Measurements from ENCODE around the gene OSBPL2. TPM values are rescaled to one million over a fixed set of nuclear protein-coding genes. Genes with fewer than 3 reads are reported as not detected.

Gene OSBPL2
- total RNA-seq, 5 donors from 2014 or later (not counting 1 experiment from before 2014, with no cell fraction given) = 57.0 to 70.1 (median 63.0) TPM

GRCh38 chr20:62216636-62217566, 21.4 kb upstream of the OSBPL2 start:
- H3K36me3 ChIP-seq (ENCODE audit: control insufficient read depth in 2 of 2, extremely low read depth in 1 of 2, insufficient read depth in 1 of 2, low read length in 1 of 2) = no peaks in the 10 kb centered on the region
- H3K9me3 ChIP-seq = no peaks in the 10 kb centered on the region
- no peak overlapping the region for H3K27ac ChIP-seq (ENCODE audit: low read length)
- POLR2A ChIA-PET = interaction anchor here in 1 of 2 donors (0.6 kb wide), 1 partner anchor 95 kb away, joined by 4 read pairs; the partner anchor contains the start of gene LSM14B
- ATAC-seq (replicated peaks in 1 of 4) (no peak), DNase-seq (no peak)
- CTCF ChIA-PET = no interaction called here
- H3K27me3 ChIP-seq (replicated peaks in 1 of 2; ENCODE audit: control insufficient read depth in 2 of 2, extremely low read depth in 1 of 2, insufficient read depth in 2 of 2, low read length in 1 of 2) = peaks cover 3 to 76% of the 10 kb centered on the region in 2 experiments
- Mint-ChIP-seq H3K4me1 (peaks cover 4 to 7% (median 5%) of the 10 kb centered on the region in 3 donors), H3K4me3 (no peak overlapping the region), H3K27me3 (peaks cover 11 to 55% of the 10 kb centered on the region in 2 donors), H3K9me3 (no peaks in the 10 kb centered on the region), H3K36me3 (no peaks in the 10 kb centered on the region), H3K27ac (no peak overlapping the region)
- no peak overlapping the region for H3K4me3 ChIP-seq (ENCODE audit: control insufficient read depth in 1 of 2, extremely low read depth in 1 of 2, low read length in 1 of 2)
- 76% methylated on average over 22 of the region's 26 CpGs for WGBS (ENCODE audit: insufficient coverage)
- H3K4me1 ChIP-seq (ENCODE audit: control insufficient read depth in 1 of 2, extremely low read depth in 1 of 2, insufficient read depth in 2 of 2, low read length in 2 of 2) = peaks cover 0 to 15% of the 10 kb centered on the region in 2 experiments

GRCh38 chr20:62217913-62218773, 20.2 kb upstream of the OSBPL2 start:
- Mint-ChIP-seq H3K36me3 (no peaks in the 10 kb centered on the region), H3K27me3 (peaks cover 12 to 60% of the 10 kb centered on the region in 2 donors), H3K27ac (no peak overlapping the region), H3K9me3 (no peaks in the 10 kb centered on the region), H3K4me1 (peaks cover 4 to 7% (median 5%) of the 10 kb centered on the region in 3 donors), H3K4me3 (no peak overlapping the region)
- H3K27me3 ChIP-seq (replicated peaks in 1 of 2; ENCODE audit: control insufficient read depth in 2 of 2, extremely low read depth in 1 of 2, insufficient read depth in 2 of 2, low read length in 1 of 2) = peaks cover 3 to 80% of the 10 kb centered on the region in 2 experiments
- no peak overlapping the region for H3K4me3 ChIP-seq (ENCODE audit: control insufficient read depth in 1 of 2, extremely low read depth in 1 of 2, low read length in 1 of 2)
- no peaks in the 10 kb centered on the region for H3K36me3 ChIP-seq (ENCODE audit: control insufficient read depth in 2 of 2, extremely low read depth in 1 of 2, insufficient read depth in 1 of 2, low read length in 1 of 2)
- peaks cover 0 to 15% of the 10 kb centered on the region in 2 experiments for H3K4me1 ChIP-seq (ENCODE audit: control insufficient read depth in 1 of 2, extremely low read depth in 1 of 2, insufficient read depth in 2 of 2, low read length in 2 of 2)
- ATAC-seq (replicated peaks in 1 of 4) (no peak), DNase-seq (no peak)
- no peaks in the 10 kb centered on the region for H3K9me3 ChIP-seq
- POLR2A ChIA-PET = interaction anchor here (0.6 kb wide), 2 partner anchors 96 to 522 kb away, joined by 4 read pairs; partner anchors contain the start of gene LSM14B (in 1 of the 2)
- CTCF ChIA-PET = no interaction called here
- WGBS (ENCODE audit: insufficient coverage) = 63% methylated on average over 31 of the region's 38 CpGs
- H3K27ac ChIP-seq (ENCODE audit: low read length) = no peak overlapping the region

GRCh38 chr20:62219101-62219991, 19.0 kb upstream of the OSBPL2 start:
- CTCF ChIA-PET = no interaction called here
- H3K9me3 Mint-ChIP-seq = no peaks in the 10 kb centered on the region
- peaks cover 3 to 84% of the 10 kb centered on the region in 2 experiments for H3K27me3 ChIP-seq (replicated peaks in 1 of 2; ENCODE audit: control insufficient read depth in 2 of 2, extremely low read depth in 1 of 2, insufficient read depth in 2 of 2, low read length in 1 of 2)
- 4% methylated on average over 78 of the region's 84 CpGs for WGBS (ENCODE audit: insufficient coverage)
- H3K4me3 ChIP-seq (ENCODE audit: control insufficient read depth in 1 of 2, extremely low read depth in 1 of 2, low read length in 1 of 2) = peak overlapping the region in 1 of 2 donors; percentile 41
- no peak overlapping the region for H3K27ac Mint-ChIP-seq
- peak overlapping the region in 2 of 3 donors; percentile 9 to 75 for H3K4me3 Mint-ChIP-seq
- POLR2A ChIA-PET = no interaction called here
- peaks cover 0 to 15% of the 10 kb centered on the region in 2 experiments for H3K4me1 ChIP-seq (ENCODE audit: control insufficient read depth in 1 of 2, extremely low read depth in 1 of 2, insufficient read depth in 2 of 2, low read length in 2 of 2)
- H3K27me3 Mint-ChIP-seq = peaks cover 14 to 63% of the 10 kb centered on the region in 2 donors
- no peak for DNase-seq
- no peaks in the 10 kb centered on the region for H3K9me3 ChIP-seq
- no peaks in the 10 kb centered on the region for H3K36me3 ChIP-seq (ENCODE audit: control insufficient read depth in 2 of 2, extremely low read depth in 1 of 2, insufficient read depth in 1 of 2, low read length in 1 of 2)
- peaks cover 4 to 7% (median 5%) of the 10 kb centered on the region in 3 donors for H3K4me1 Mint-ChIP-seq
- H3K27ac ChIP-seq (ENCODE audit: low read length) = no peak overlapping the region
- peak; percentile 23 to 44 (median 35) for ATAC-seq (replicated peaks in 1 of 4)
- no peaks in the 10 kb centered on the region for H3K36me3 Mint-ChIP-seq

- H3K27ac ChIP-seq (ENCODE audit: low read length) = no peak within 1 kb of the TSS
- ChIA-PET CTCF (no interaction called here), POLR2A (no interaction called here)
- H3K27me3 ChIP-seq (replicated peaks in 1 of 2; ENCODE audit: control insufficient read depth in 2 of 2, extremely low read depth in 1 of 2, insufficient read depth in 2 of 2, low read length in 1 of 2) = peaks cover 3 to 87% of the 10 kb centered on the region in 2 experiments
- peaks cover 22 to 66% of the 10 kb centered on the region in 2 donors for H3K27me3 Mint-ChIP-seq
- H3K4me1 Mint-ChIP-seq = peaks cover 4 to 7% (median 5%) of the 10 kb centered on the region in 3 donors
- no peaks in the 10 kb centered on the region for H3K36me3 ChIP-seq (ENCODE audit: control insufficient read depth in 2 of 2, extremely low read depth in 1 of 2, insufficient read depth in 1 of 2, low read length in 1 of 2)
- ATAC-seq (replicated peaks in 1 of 4) = peak; percentile 76 to 89 (median 78)
- no peaks in the 10 kb centered on the region for H3K36me3 Mint-ChIP-seq
- H3K4me3 ChIP-seq (ENCODE audit: control insufficient read depth in 1 of 2, extremely low read depth in 1 of 2, low read length in 1 of 2) = peak within 1 kb of the TSS in 1 of 2 donors; percentile 41
- peaks cover 0 to 15% of the 10 kb centered on the region in 2 experiments for H3K4me1 ChIP-seq (ENCODE audit: control insufficient read depth in 1 of 2, extremely low read depth in 1 of 2, insufficient read depth in 2 of 2, low read length in 2 of 2)
- no peak within 1 kb of the TSS for H3K27ac Mint-ChIP-seq
- peak within 1 kb of the TSS; percentile 21 to 75 (median 37) for H3K4me3 Mint-ChIP-seq
- peak in 24 of 35 experiments; percentile 10 to 66 (median 30) for DNase-seq
- H3K9me3 Mint-ChIP-seq = no peaks in the 10 kb centered on the region
- WGBS (ENCODE audit: insufficient coverage) = 1% methylated on average over 82 of the region's 84 CpGs
- no peaks in the 10 kb centered on the region for H3K9me3 ChIP-seq
Measured at GRCh38 chr20:62219992-62220665, 18.2 kb upstream of the OSBPL2 start, which contains the start of gene HRH3. Gene HRH3, minus strand, starts transcription at chr20:62220278. Its CDS starts 308 bp downstream, at chr20:62219970.

GRCh38 chr20:62220666-62221568, 17.4 kb upstream of the OSBPL2 start:
- no peaks in the 10 kb centered on the region for H3K36me3 ChIP-seq (ENCODE audit: control insufficient read depth in 2 of 2, extremely low read depth in 1 of 2, insufficient read depth in 1 of 2, low read length in 1 of 2)
- WGBS (ENCODE audit: insufficient coverage) = 14% methylated on average over 28 of the region's 46 CpGs
- ChIA-PET POLR2A (no interaction called here), CTCF (no interaction called here)
- Mint-ChIP-seq H3K27ac (no peak overlapping the region), H3K9me3 (no peaks in the 10 kb centered on the region), H3K36me3 (no peaks in the 10 kb centered on the region), H3K27me3 (peaks cover 26 to 68% of the 10 kb centered on the region in 2 donors), H3K4me3 (peak overlapping the region; percentile 21 to 41 (median 37)), H3K4me1 (peaks cover 4 to 7% (median 5%) of the 10 kb centered on the region in 3 donors)
- H3K4me1 ChIP-seq (ENCODE audit: control insufficient read depth in 1 of 2, extremely low read depth in 1 of 2, insufficient read depth in 2 of 2, low read length in 2 of 2) = peaks cover 0 to 15% of the 10 kb centered on the region in 2 experiments
- H3K9me3 ChIP-seq = no peaks in the 10 kb centered on the region
- no peak overlapping the region for H3K4me3 ChIP-seq (ENCODE audit: control insufficient read depth in 1 of 2, extremely low read depth in 1 of 2, low read length in 1 of 2)
- H3K27me3 ChIP-seq (replicated peaks in 1 of 2; ENCODE audit: control insufficient read depth in 2 of 2, extremely low read depth in 1 of 2, insufficient read depth in 2 of 2, low read length in 1 of 2) = peaks cover 3 to 90% of the 10 kb centered on the region in 2 experiments
- DNase-seq = no peak
- no peak for ATAC-seq (replicated peaks in 1 of 4)
- H3K27ac ChIP-seq (ENCODE audit: low read length) = no peak overlapping the region
